Fibroblast of the conjunctiva (primary cell): ENCODE measurements around the gene DLG2.
"Not testable (repeated sequence)": the region's sequence is repeated elsewhere in the genome, so short reads cannot be mapped to it uniquely, and the experiment has no call there.

Source experiments
- DNase-seq: peaks from one replicate; pipeline ENCODE4 v3.0.0-alpha.2; 2010; ENCODE audit warnings: low read depth

Gene DLG2

DNA sequence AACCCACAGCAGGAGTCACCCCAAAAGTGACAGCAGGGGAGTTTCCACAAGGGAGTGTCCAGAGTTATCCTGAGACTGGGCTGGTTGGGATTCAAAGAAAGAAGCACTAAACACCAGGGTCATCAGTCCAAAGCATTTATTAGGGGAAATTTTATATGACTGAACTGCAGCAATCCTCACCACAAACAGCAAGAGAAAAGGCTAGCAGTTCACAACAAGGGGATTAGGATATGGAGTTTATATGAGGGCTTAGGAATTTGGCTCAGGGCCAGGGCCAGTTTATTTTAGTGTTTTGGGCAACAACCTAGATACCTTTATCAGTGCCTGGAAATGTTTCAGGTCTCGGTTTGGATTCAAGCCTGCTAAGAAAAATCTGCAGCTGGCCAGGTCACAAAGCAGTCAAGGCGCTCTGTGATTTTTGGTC, 16.1 kb upstream of the DLG2 start:
- no peak for DNase-seq

- DNase-seq: no peak
Measured at GRCh38 chr11:85634747-85635146, 7.6 kb upstream of the DLG2 start.

GRCh38 chr11:85628771-85629341, 1.7 kb upstream of the DLG2 start:
- no peak for DNase-seq

GRCh38 chr11:85627998-85628770, 1.0 kb upstream of the DLG2 start, which contains the start of gene TMEM126B:
Gene TMEM126B (plus strand): TSS chr11:85628593. CDS start chr11:85628608, 15 bp downstream.
- peak; percentile 92 for DNase-seq

DNA sequence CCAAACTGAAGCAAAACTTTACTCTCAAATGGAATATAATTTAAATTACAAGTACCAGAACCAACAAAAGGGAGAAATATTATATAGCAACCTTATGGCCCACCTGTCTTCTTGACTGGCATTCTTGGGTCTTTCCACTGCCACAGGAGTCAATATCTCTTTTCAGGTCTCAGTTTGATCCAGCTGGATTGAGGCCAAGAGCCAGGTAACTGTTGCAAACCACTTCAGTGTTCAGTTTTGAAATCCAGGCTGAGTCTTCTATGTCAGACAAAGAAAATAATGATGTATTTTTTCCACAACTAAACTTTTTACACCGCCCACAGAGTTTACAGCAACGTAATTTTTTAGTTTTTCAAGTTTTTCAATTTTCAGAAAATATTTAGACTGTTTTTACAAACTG, 648 bp downstream of the DLG2 start:
- no peak for DNase-seq

GRCh38 chr11:85620256-85620655, 6.9 kb downstream of the DLG2 start:
- no peak for DNase-seq

DNA sequence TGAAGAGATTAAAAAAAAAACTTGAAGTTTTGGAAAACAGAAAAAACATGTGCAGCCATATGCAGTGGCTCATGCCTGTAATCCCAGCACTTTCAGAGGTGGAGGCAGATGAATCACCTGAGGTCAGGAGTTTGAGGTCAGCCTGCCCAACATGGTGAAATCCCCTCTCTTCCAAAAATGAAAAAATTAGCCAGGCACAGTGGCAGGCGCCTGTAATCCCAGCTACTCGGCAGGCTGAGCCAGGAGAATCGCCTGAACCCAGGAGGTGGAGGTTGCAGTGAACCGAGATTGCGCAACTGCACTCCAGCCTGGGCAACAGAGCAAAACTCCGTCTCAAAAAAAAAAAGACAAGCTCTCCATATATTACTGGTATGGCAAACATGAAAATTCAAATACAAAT, 7.6 kb downstream of the DLG2 start:
- DNase-seq: no peak

DNA sequence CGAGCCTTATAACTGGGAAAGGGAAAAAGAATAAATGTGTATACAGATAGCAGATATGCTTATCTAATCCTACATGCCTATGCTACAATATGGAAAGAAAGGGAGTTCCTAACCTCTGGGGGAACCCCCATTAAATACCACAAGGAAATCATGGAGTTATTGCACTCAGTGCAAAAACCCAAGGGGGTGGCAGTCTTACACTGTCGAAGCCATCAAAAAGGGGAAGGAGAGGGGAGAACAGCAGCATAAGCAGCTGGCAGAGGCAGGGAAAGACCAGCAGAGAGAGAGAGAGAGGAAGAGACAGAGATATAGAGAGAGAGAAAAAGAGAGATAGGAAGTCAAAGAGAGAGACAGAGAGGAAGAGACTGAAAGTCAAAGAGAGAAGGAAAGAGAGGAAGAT, 15.5 kb downstream of the DLG2 start:
- DNase-seq: not testable (repeated sequence)

DNA sequence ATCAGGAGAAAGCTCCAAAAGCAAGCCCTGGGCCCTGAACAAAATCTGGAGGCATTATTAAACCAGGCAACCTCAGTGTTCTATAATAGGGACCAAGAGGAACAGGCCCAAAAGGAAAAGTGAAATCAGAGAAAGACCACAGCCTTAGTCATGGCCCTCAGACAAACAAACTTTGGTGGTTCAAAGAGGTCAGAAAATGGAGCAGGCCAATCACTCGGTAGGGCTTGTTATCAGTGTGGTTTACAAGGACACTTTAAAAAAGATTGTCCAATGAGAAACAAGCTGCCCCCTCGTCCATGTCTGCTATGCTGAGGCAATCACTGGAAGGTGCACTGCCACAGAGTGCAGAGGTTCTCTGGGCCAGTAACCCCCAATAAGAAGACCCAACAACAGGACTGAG, 17.9 kb downstream of the DLG2 start:
- DNase-seq: not testable (repeated sequence)

GRCh38 chr11:85608621-85609020, 18.5 kb downstream of the DLG2 start:
- not testable (repeated sequence) for DNase-seq

- not testable (repeated sequence) for DNase-seq
Measured at GRCh38 chr11:85606237-85606636, 20.9 kb downstream of the DLG2 start.

DNA sequence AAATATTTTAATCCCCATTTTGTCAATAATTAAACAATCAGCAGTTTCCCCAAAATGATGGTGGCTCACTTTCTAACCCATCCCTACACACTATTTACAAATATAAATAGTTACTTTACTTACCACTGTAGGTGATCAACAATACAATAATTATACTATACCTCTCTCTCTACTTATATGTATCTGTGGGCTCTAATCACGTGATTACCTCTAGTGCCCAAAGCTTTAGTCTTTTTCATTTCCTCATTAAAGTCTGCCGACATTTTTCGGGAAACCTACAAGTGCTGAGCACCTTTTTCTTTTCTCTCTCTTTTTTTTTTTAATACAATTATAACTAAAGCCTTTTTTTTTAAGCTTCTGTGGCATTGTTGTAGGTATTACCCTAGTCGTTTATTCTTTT, 23.9 kb downstream of the DLG2 start:
- DNase-seq: no peak

DNA sequence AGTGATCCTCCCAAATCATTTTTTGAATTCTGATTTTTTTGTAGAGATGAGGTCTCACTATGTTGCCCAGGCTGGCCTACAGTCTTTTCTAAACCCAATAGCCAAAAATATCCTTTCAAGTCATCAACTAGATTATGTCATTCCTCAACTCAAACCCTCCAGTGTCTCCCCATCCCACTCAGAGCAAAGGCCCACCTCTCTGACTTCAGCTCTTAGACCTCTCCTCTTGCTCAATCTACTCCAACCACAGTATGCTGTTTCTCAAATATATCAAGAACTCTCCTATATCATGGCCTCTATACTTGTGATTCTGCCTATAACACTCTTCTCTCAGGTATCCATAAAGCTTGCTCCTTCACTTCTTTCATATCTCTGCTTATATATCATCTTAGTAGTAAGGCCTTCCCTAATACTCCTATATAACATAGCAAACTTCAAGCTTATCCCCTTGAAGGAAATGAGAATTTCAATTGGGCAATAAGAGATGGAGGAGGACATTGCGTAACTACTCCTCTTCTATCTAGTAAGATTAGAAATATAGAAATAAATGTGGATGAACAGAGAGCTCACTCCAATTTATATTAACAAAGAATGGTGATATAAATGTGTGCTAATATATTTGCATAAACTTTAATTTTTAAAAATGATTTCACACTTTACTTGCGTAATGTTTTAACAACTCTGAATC, 24.5 kb downstream of the DLG2 start:
- DNase-seq: no peak

DNA sequence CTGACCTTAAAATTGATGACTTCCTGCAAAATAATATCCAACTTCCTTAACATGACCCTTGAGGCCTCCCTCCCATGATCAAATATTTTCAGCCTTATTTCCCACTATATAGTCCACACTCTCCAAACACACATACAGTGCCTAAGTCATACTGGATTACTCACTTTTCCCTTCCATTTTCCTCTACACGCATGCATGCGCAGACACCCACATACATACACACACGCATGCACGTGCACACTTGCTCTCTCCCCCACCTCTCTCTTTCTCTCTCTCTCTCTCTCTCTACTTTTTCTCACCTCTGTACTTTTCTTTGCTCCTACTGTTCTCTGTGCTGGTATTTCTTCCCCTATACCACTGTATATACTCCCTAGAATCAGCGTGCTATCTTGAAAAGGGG, 28.1 kb downstream of the DLG2 start:
- no peak for DNase-seq

DNA sequence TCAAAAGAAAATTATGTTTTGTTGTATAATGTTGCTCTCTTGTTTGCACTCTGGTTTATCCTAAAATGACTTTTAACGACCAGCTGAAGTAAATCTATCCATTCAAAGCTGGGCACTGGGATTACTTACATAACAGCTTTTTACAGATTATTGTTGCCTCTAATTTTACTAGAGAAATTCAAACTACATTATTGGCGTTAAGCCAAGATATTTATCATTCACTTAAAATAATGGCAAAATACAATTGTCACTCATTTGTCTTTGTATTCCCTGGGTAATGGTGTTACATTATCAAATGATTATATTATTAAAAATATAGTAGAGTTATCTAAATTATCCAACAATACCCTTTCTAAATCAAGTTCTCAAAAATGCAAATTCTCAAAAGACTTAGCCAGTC, 30.3 kb downstream of the DLG2 start:
- no peak for DNase-seq

- DNase-seq: peak; percentile 43
Measured at GRCh38 chr11:85595285-85595884, 31.8 kb downstream of the DLG2 start.

DNA sequence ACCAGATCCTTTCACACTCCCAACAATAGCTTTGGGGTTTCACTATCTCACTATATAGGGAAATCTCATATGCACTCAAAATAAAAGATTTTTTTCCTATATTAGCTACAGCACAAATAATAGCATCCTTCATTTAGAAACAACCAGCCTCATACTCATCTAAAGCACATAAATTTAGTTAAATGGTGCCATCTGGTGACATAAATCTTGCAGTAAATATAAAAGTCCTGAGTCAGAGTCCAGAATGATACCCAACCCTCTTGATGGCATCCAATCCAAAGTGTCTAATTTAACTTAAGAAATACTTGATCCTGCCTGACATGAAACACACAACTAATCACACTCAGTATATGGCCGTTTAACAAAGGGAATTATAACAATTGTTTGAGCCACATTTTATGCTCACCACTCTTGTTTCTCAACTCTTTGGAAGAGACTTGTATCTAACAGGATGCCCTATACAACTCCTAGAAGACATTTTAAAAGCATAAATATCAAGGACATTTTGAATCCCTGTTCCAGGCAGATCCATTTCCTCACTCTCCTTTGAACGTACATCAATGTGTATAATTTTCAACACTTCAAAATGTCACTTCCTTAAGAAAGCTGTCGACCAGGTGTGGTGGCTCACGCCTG, 36.2 kb downstream of the DLG2 start:
- peak; percentile 17 for DNase-seq

- no peak for DNase-seq
Measured at GRCh38 chr11:85589373-85589772, 37.8 kb downstream of the DLG2 start.

GRCh38 chr11:85582111-85582510, 45.0 kb downstream of the DLG2 start:
- DNase-seq: no peak

DNA sequence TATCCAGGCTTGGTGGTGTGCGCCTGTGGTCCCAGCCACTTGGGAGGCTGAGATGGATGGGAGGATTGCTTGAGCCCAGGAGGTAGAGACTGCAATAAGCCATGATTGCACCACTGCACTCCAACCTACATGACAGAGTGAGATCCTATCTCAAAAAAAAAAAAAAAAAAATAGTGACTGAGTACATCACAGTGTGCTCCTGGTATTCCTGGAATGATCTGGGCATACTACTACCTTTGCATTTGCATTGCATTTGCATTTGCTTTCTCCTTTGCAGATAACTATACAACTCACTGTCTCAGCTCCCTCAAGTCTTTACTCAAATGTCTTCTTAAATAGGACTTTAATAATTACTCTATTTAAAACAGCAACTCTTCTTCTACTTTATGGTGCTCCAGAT, 51.8 kb downstream of the DLG2 start:
- DNase-seq: no peak

- DNase-seq: no peak
Measured at GRCh38 chr11:85572056-85572455, 55.1 kb downstream of the DLG2 start.

DNA sequence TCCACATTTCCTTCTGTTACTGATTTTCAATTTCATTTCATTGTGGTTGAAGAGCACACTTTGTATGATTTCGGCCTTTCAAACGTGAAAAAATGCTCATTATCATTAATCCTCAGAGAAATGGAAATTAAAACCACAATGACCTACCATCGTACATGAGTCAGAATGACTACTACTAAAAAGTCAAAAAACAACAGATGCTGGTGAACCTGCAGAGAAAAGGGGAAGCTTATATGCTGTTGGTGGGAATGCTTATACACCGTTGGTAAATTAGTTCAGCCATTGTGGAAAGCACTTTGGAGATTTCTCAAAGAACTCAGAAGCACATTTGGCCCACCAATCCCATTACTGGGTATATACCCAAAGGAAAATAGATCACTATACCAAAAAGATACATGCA, 57.6 kb downstream of the DLG2 start:
- no peak for DNase-seq
